Left lung (tissue), 10 donors: ENCODE measurements around the gene WIPI1. TPM values are rescaled to one million over a fixed set of nuclear protein-coding genes. Genes with fewer than 3 reads are reported as not detected.

ENCODE experiments used
- ATAC-seq: fragments of 200-7000 bp; cut with Tn5 transposase; one replicate; pipeline ENCODE4 v1.9.1; 2020; ENCODE audit warnings: moderate library complexity
- DNase-seq, 4 donors: peaks; one replicate each; pipeline ENCODE4 v3.0.0-alpha.2; 2013 to 2020
- H3K27ac ChIP-seq, 2 donors: fragments of 200-600 bp; sonication (generic) in 1 of 2; one replicate each; pipeline versions ENCODE4 v1.5.0 to v1.8.0; 2020 to 2021
- H3K27me3 ChIP-seq, 2 donors: fragments of 200-600 bp; sonication (generic) in 1 of 2; one replicate each; pipeline versions ENCODE4 v1.5.0 to v1.8.0; 2020 to 2021
- H3K36me3 ChIP-seq, 2 donors: fragments of 200-600 bp; sonication (generic) in 1 of 2; one replicate each; pipeline versions ENCODE4 v1.5.0 to v1.8.0; 2020 to 2021
- H3K4me1 ChIP-seq, 2 donors: fragments of 200-600 bp; one replicate each; pipeline ENCODE4 v1.8.0; 2021
- H3K4me3 ChIP-seq, 2 donors: fragments of 200-600 bp; sonication (generic) in 1 of 2; one replicate each; pipeline versions ENCODE4 v1.5.0 to v1.8.0; 2020 to 2021; ENCODE audit warnings: mild to moderate bottlenecking in 1 of 2
- H3K9me3 ChIP-seq, 2 donors: fragments of 200-600 bp; sonication (generic) in 1 of 2; one replicate each; pipeline versions ENCODE4 v1.5.0 to v1.8.0; 2020 to 2021
- intact Hi-C, 2 donors: fragments of 100-400 bp; cut with DNase I; formaldehyde crosslinking; loops; one replicate each; pipeline versions ENCODE4 v1.11.2 to v1.14.2; 2022
- microRNA-seq, 2 donors: library from miRNA; unstranded; fragments of <30 nt; microRNA quantifications; one replicate each; pipeline ENCODE4, GENCODE V29; 2019
- polyA plus RNA-seq, 6 donors: library from polyadenylated mRNA; unstranded; fragments of 120-200 nt; gene quantifications; one replicate each; pipeline ENCODE4 v1.2.1, GENCODE V29; 2013; ENCODE audit not compliant: insufficient read length in 6 of 6
- total RNA-seq, 2 donors: library from RNA; stranded (reverse); fragmentation: NEBNext Ultra II Directional; extraction: Animal tissue kit (Norgen Biotek cat#: 25700); gene quantifications; one replicate each; pipeline ENCODE4 v1.2.1, GENCODE V29; 2021
- TF ChIP-seq, protein P1 (sequence below), 2 donors: fragments of 200-600 bp; sonication (generic) in 1 of 2; IDR thresholded peaks; one replicate each; pipeline versions ENCODE4 v1.5.0 to v1.8.0; 2021; ENCODE audit warnings: antibody characterized with exemption in 2 of 2
- donor health status: DM: no; HTN: yes; CAD: no.
- donor health status: DM: no; HTN: no; CAD: no.

WIPI1 gene
- total and polyA plus RNA-seq, 8 donors = 19.2 to 57.1 (median 21.7) TPM

DNA sequence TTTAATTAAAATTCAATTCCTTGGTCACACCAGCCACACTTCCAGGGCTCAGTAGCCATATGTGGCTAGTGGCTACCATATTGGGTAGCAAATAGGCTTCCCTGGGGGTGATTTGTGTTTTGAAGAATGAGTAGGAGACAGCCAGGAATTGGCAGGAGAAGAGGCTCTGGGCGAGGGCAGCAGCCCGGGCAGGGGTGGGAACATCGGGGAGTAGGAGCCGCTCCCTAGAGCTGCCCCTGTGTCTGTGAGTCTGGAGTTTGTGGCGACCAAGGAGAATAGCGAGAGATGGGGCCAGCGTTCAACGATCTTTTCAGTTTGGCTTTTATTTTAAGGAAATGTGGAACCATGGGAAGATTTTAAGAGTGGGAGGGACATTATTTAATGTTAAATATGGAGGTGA lies 81.7 kb downstream of the WIPI1 start:
- TF ChIP-seq, protein P1, sequence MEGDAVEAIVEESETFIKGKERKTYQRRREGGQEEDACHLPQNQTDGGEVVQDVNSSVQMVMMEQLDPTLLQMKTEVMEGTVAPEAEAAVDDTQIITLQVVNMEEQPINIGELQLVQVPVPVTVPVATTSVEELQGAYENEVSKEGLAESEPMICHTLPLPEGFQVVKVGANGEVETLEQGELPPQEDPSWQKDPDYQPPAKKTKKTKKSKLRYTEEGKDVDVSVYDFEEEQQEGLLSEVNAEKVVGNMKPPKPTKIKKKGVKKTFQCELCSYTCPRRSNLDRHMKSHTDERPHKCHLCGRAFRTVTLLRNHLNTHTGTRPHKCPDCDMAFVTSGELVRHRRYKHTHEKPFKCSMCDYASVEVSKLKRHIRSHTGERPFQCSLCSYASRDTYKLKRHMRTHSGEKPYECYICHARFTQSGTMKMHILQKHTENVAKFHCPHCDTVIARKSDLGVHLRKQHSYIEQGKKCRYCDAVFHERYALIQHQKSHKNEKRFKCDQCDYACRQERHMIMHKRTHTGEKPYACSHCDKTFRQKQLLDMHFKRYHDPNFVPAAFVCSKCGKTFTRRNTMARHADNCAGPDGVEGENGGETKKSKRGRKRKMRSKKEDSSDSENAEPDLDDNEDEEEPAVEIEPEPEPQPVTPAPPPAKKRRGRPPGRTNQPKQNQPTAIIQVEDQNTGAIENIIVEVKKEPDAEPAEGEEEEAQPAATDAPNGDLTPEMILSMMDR (IDR thresholded peaks at IDR 0.05) = no peak
- DNase-seq (no peak), ATAC-seq (no peak)
- Histone ChIP-seq H3K27ac (no peak overlapping the region), H3K36me3 (no peaks in the 10 kb centered on the region), H3K4me1 (peaks cover 17 to 38% of the 10 kb centered on the region in 2 donors), H3K9me3 (no peaks in the 10 kb centered on the region), H3K4me3 (no peak overlapping the region), H3K27me3 (no peaks in the 10 kb centered on the region)
- intact Hi-C loops = no loop called here

Small RNA genes within 50 kb of the gene (microRNA-seq; reads per million reads assigned to microRNA genes)
- gene MIR635 = 0 to 0.27 reads per million in 2 donors

Other genes with a start within 250 kb of the WIPI1 start
- 10 to 100 TPM; 48.4 to 66.7 TPM for gene AMZ2, start 209.5 kb downstream of the WIPI1 start, total RNA-seq
- 10 to 100 TPM; 67.7 to 86.1 (median 77.6) TPM for gene AMZ2, start 209.5 kb downstream of the WIPI1 start, polyA plus RNA-seq
- gene SLC16A6, start 166.4 kb downstream of the WIPI1 start, total RNA-seq = 10 to 100 TPM in 1 of 2 donors, 1 to 10 TPM in 1; 4.1 to 10.5 TPM
- 1 to 10 TPM in 1 of 6 donors, under 1 TPM in 5; 0.47 to 1.3 (median 0.77) TPM for gene SLC16A6, start 166.4 kb downstream of the WIPI1 start, polyA plus RNA-seq
- 1 to 10 TPM; 5.2 to 10.0 TPM for gene ARSG, start 166.0 kb downstream of the WIPI1 start, total RNA-seq
- 1 to 10 TPM; 3.4 to 5.4 (median 4.2) TPM for gene ARSG, start 166.0 kb downstream of the WIPI1 start, polyA plus RNA-seq
- 100 to 1,000 TPM; 345 to 376 TPM for gene PRKAR1A, start 54.9 kb upstream of the WIPI1 start, total RNA-seq
- 100 to 1,000 TPM; 307 to 350 (median 325) TPM for gene PRKAR1A, start 54.9 kb upstream of the WIPI1 start, polyA plus RNA-seq
- 10 to 100 TPM; 46.8 to 85.9 TPM for gene FAM20A, start 143.9 kb upstream of the WIPI1 start, total RNA-seq
- gene FAM20A, start 143.9 kb upstream of the WIPI1 start, polyA plus RNA-seq = 1 to 10 TPM; 3.8 to 7.3 (median 5.4) TPM